Cerebellar cortex (tissue), 1 donor: Measurements from ENCODE around the gene FKBP3.
"Not testable (repeated sequence)": the region's sequence is repeated elsewhere in the genome, so short reads cannot be mapped to it uniquely, and the experiment has no call there.

Source experiments
- DNase-seq: peaks from one replicate; pipeline ENCODE4 v3.0.0-alpha.2; 2015; ENCODE audit warnings: low spot score

Gene FKBP3

DNA sequence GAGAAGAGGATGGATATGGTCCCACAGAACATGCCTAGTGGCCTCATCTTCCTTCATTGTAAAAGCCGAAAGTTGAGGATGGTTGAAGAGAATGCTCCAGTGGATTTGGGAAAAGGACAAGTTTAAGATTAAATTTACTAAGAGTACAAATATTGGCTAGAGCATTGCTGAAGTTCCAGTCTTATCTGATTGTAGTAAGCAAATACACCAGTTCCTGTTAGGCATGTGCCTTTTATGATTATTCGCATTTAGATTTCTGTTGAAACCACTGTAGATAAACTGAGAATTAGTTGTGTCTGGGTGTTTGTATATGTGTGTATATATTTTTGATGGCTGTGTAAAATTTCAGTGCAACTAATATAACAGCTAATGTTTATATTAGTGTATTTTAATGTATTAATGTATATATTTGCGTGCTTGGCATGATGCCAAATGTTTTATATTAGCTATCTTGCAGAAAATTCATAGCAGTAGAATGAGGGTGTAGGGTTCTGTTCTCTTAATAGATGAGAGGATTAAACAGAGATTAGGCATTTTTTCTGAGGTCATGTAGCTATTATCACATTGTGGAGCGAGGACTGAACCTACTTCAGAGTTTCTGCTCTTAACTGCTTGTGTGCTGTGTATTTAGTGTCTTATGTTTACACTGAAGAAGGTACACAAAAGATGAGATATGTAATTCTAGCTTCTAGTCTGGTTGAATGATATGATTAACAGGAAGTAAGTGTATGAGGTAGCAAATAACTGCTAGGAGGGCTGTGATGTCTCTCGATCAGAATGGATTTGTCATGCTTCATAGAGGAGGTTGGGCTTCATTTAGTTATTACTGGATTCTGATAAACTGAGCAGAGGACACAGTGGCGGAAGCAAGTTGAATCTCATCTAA is 21.1 kb downstream of the FKBP3 start:
- no peak for DNase-seq

DNA sequence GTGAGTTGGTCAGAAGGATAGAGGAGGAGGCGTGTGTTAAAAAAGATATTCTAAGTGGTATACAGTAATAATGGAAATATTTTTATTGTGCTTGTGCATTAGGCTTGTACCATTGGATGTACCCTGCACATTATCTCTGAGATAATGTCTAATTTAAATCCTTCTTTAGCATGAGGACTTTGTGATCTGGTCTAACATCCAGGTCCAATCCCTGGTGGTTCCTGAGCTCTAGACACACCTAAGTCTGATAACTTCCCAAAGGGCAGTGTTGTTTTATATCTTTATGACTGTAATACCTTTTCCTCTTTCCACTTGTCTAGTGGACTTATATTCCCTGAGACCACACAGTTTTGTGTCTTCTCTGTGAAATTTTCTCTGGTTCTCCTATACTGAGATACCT is 29.7 kb downstream of the FKBP3 start:
- DNase-seq: no peak

DNA sequence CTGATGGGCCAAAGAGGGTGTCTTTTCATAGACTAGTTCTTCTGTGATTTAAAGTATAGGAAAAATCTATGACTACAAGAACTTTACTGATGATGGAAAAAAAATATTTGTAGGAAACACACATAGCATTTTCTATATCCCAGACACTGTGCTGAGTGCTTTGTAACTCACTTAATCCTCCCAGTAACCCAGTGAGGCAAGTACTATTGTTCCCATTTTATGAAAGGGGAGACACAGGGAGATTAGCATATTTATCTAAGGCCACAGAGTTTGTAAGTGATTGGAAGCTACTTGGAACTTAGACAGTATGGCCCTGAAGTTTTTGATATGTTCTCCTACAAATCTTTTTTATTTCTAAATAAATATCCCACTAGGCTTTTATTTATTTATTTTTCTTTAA is 30.5 kb downstream of the FKBP3 start:
- no peak for DNase-seq

DNA sequence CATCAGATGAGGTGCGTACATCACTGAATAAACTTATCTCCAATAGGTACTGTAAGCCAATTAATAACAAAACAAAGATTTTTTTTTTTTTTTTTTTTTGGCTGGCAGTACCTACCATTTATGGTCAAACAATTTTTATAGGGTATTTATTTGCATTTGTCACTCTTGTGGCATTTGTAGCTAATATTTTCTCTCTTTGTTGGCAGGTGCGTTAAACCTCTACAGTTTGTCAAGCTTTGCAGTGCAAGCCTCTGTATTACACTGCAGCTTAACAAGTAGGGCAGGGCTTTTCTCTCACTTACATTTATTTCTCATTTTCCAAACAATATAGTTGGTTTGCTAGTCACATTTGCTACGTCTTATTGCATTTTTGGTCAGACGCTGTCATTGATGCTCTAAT is 38.1 kb downstream of the FKBP3 start:
- DNase-seq: no peak

DNA sequence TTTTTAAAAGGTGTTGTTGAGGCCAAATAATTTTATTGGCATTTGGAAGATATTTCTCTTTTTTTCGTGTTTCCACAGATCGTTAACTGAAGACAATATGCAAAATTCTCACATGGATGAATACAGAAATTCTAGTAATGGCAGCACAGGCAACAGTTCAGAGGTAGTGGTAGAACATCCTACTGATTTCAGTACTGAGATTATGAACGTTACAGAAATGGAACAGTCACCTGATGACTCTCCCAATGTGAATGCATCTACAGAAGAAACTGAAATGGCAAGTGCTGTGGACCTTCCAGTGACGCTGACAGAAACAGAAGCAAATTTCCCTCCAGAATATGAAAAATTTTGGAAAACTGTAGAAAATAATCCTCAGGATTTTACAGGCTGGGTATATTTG is 39.1 kb downstream of the FKBP3 start:
- DNase-seq: no peak

GRCh38 chr14:45094275-45094674 is 40.0 kb downstream of the FKBP3 start:
- no peak for DNase-seq

- no peak for DNase-seq
These were observed 42.6 kb downstream of the FKBP3 start for GRCh38 chr14:45091710-45092109.

GRCh38 chr14:45089813-45090212 is 44.5 kb downstream of the FKBP3 start:
- no peak for DNase-seq

DNA sequence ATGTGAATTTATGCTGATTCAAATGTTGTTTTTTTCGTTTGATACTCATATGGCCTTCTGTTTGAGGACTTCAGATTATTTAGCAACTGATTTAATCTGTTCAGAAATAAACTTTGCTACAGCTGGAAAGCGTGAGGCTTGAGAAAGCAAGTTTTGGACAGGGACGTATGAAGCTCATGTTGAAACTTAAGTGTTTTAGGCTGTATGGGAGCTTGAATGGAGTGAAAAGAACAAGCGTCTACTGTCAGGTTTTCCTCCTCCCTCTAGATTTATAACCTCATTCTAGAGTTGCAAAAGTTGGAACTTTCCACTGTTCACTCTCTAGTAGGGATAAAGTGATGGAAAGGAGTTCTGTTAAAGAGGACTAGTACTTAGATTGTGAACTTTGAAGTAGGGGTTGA is 49.3 kb downstream of the FKBP3 start:
- peak; percentile 6 for DNase-seq

DNA sequence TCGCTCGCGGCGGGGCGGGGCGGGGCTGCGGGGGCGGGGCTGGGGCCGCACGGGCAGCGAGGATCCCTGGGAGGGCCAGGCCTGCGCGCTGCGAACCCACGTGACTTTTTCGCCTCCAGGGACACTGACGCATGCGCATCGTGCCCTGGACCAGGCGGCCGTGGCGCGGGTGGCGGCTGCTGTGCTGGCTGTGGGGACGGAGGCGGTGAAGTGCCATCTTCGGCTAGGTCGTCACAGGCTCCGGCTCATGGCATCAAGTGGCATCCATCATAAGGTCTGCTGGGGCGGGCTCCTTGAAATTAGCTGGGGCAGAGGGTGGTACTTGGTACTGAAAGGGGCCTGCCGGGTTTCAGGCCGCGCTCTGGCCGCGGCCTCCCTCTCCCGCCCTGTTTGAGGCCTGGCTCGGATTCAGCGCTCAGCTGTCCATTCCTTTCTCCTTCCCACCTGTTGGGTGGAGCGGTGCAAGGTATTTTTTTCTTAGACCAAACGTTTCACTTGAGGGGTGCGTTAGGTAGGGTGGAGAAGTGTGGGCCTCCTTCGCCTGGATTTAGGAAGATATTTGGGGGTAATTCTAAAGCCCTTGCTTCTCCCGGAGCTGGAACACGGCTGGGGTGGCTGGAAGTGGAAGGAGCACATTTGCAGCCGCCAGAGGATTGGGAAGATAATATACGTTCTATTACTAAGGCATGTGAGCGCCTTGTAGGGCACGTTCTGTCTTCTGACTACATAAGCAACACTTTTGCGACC is 50.1 kb downstream of the FKBP3 start, which contains the start of gene PRPF39:
Gene PRPF39, plus strand, starts transcription at position 141 of the 747 bp plus-strand sequence. CDS start 11,124 bp downstream, outside the sequence.
- peak; percentile 93 for DNase-seq

- no peak for DNase-seq
These were observed 50.7 kb downstream of the FKBP3 start for GRCh38 chr14:45083617-45083975.

DNA sequence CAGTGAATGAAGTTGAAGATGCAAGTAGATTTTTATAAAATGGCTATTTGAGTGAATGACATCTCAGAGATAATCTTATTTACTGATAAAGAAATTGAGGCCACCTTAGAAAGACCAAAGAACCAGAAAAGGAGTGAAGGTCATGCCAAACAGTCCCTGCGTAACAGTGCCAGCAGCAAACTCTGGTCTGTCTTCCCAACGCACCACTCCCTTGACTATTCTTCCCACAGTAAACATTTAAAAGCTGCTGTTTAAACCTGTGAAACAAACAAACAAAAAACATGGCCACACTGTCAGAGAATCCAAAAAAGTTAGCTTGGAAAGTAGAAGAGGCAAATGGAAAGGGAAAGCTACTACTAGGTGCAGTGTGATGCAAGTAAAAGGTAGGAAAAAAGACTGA is 51.9 kb downstream of the FKBP3 start:
- DNase-seq: no peak

DNA sequence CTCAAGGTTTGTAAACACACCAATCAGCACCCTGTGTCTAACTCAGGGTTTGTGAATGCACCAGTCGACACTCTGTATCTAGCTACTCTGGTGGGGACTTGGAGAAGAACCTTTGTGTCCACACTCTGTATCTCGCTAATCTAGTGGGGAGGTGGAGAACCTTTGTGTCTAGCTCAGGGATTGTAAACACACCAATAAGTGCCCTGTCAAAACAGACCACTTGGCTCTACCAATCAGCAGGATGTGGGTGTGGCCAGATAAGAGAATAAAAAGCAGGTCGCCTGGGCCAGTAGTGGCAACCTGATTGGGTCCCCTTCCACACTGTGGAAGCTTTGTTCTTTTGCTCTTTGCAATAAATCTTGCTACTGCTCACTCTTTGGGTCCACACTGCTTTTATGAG is 53.2 kb downstream of the FKBP3 start:
- DNase-seq: not testable (repeated sequence)

GRCh38 chr14:45080416-45080968 is 53.8 kb downstream of the FKBP3 start:
- DNase-seq: not testable (repeated sequence)

- DNase-seq: no peak
These were observed 56.0 kb downstream of the FKBP3 start for GRCh38 chr14:45078323-45078722.

DNA sequence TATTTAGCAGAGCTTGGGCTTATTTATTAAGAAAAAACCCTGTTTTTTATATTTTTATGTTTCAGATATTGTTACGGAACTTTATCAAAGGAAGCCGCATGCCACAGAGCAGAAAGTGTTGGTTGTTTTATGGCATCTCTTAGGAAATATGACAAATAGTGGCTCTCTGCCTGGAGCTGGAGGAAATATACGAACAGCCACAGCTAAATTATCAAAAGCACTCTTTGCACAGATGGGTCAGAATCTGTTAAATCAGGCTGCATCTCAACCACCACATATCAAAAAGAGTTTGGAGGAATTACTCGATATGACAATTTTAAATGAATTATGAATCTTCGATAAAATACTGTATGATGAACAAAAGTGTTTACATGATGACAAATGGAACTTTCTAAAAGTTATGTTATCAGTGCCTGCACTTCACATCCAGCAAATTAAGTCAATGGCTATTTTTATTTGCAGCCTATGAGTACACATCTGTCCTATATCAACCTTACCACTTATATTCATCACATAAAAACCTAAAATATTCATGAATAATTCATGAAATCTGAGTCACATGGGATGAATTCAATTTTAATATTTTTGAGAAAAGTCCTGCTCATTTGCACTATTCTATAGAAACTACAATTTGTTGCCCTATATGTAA is 60.9 kb downstream of the FKBP3 start:
- no peak for DNase-seq

- DNase-seq: no peak
These were observed 62.2 kb downstream of the FKBP3 start for GRCh38 chr14:45072126-45072525.

DNA sequence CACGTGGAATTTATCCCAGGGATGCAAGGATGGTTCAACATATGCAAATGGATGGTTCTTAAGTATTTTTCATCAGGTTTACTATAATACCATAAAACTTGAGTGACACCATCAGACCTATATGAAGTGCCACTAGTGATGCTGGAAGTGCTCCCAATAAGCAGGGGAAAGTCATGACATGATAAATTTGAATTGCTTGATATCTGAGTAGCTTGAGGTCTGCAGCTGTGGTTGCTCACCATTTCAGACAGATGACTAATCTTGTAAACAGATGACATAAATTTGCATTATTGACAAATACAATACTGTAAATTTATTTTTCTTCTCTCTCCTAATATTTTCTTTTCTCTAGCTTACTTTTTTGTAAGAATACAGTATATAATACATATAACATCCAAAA is 64.1 kb downstream of the FKBP3 start:
- no peak for DNase-seq

DNA sequence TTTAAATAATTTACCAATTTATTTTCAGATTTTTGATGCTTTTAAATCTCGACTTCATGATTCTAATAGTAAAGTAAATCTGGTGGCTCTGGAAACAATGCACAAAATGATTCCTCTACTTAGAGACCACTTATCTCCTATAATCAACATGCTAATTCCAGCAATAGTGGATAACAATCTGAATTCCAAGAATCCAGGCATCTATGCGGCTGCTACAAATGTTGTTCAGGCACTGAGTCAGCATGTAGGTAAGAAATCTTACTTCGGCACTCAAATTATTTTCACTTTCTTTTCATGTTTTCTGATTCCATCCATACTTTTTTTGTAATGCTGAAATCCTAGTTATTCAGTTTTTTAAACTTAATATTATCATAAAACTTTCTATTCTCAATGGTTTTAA is 65.9 kb downstream of the FKBP3 start:
- no peak for DNase-seq

- no peak for DNase-seq
These were observed 67.6 kb downstream of the FKBP3 start for GRCh38 chr14:45066667-45067066.

- DNase-seq: no peak
These were observed 68.3 kb downstream of the FKBP3 start for GRCh38 chr14:45065956-45066355.
